ENCODE data around the gene CPOX.

DNA sequence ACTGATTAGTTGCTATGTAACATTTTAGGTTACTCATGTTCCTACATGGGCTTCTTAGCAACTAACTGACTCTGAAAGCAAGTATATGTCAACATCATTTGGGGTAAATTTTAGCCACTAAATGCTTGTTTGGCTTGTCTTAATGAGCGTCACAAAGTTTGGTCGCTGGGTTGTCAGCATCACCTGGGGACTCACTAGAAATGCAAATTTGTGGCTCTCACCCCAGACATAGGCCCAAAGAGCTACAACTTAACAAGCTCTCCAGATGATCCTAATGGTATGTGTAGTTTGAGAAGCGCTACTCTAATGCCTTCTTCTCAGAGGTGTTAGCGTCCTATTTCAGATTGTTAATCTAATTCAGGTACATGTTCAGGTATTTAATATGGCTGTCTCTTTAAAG, 32.7 kb upstream of the CPOX start:
- TF ChIP-seq, protein P1, sequence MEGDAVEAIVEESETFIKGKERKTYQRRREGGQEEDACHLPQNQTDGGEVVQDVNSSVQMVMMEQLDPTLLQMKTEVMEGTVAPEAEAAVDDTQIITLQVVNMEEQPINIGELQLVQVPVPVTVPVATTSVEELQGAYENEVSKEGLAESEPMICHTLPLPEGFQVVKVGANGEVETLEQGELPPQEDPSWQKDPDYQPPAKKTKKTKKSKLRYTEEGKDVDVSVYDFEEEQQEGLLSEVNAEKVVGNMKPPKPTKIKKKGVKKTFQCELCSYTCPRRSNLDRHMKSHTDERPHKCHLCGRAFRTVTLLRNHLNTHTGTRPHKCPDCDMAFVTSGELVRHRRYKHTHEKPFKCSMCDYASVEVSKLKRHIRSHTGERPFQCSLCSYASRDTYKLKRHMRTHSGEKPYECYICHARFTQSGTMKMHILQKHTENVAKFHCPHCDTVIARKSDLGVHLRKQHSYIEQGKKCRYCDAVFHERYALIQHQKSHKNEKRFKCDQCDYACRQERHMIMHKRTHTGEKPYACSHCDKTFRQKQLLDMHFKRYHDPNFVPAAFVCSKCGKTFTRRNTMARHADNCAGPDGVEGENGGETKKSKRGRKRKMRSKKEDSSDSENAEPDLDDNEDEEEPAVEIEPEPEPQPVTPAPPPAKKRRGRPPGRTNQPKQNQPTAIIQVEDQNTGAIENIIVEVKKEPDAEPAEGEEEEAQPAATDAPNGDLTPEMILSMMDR (IDR thresholded peaks at IDR 0.05 in 4 of 5, conservative IDR thresholded peaks at IDR 0.05 in 1 of 5) = no peak
- no peak for TF ChIP-seq POLR2A (IDR thresholded peaks at IDR 0.05)

Measured in gastrocnemius medialis (tissue), 4 donors.